ENCODE data around the gene TCEAL9.

DNA sequence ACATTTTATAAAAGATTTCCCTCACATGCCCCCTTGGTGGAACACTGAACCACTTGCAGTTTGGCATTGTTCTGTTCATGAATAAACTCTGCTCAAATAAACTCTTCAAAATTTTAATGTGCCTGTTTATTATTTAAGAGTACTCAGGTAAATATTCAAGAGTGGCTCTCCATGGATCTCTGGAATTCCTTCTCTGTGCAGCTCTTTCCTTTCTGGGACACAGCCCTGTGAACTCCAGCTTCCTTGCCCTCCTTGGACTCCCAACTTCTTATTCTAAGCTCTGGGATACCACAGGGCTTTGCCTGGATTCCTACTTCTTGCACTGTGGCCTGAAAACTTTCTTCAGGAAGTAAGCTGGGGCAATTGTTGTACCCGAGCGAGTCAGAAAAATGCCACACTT lies 28.4 kb downstream of the TCEAL9 start:
- TF ChIP-seq, protein P1, sequence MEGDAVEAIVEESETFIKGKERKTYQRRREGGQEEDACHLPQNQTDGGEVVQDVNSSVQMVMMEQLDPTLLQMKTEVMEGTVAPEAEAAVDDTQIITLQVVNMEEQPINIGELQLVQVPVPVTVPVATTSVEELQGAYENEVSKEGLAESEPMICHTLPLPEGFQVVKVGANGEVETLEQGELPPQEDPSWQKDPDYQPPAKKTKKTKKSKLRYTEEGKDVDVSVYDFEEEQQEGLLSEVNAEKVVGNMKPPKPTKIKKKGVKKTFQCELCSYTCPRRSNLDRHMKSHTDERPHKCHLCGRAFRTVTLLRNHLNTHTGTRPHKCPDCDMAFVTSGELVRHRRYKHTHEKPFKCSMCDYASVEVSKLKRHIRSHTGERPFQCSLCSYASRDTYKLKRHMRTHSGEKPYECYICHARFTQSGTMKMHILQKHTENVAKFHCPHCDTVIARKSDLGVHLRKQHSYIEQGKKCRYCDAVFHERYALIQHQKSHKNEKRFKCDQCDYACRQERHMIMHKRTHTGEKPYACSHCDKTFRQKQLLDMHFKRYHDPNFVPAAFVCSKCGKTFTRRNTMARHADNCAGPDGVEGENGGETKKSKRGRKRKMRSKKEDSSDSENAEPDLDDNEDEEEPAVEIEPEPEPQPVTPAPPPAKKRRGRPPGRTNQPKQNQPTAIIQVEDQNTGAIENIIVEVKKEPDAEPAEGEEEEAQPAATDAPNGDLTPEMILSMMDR (IDR thresholded peaks at IDR 0.05) = no peak
- TF ChIP-seq EZH2phosphoT487 (IDR thresholded peaks at IDR 0.05) = no peak
- no peak for TF ChIP-seq EZH2 (IDR thresholded peaks at IDR 0.05)
